HG03457 (cell line): ENCODE results near the gene RBM44.
"Not testable (repeated sequence)": the region's sequence is repeated elsewhere in the genome, so short reads cannot be mapped to it uniquely, and the experiment has no call there.

Experiments
- ATAC-seq: cut with Tn5 transposase; IDR thresholded peaks from one replicate; pipeline ENCODE4 v1.9.1; 2021; ENCODE audit warnings: moderate number of reproducible peaks; ENCODE audit not compliant: unreplicated experiment

The RBM44 gene

GRCh38 chr2:237857791-237858190 is 59.2 kb downstream of the RBM44 start:
- ATAC-seq: no peak

GRCh38 chr2:237858294-237859081 is 59.9 kb downstream of the RBM44 start:
- no peak for ATAC-seq

- no peak for ATAC-seq
These were observed 60.5 kb downstream of the RBM44 start for GRCh38 chr2:237859082-237859433.

- ATAC-seq: no peak
These were observed 61.1 kb downstream of the RBM44 start, which contains the start of gene RAMP1 for GRCh38 chr2:237859533-237860272. TSS of gene RAMP1 (plus strand) at chr2:237859623. CDS start at chr2:237859676, 53 bp downstream.

GRCh38 chr2:237860273-237860935 is 61.8 kb downstream of the RBM44 start:
- no peak for ATAC-seq

- ATAC-seq: no peak
These were observed 63.4 kb downstream of the RBM44 start for GRCh38 chr2:237861875-237862527.

- ATAC-seq: no peak
These were observed 63.9 kb downstream of the RBM44 start for GRCh38 chr2:237862528-237862895.

GRCh38 chr2:237863102-237863511 is 64.5 kb downstream of the RBM44 start:
- no peak for ATAC-seq

GRCh38 chr2:237863689-237864443 is 65.3 kb downstream of the RBM44 start:
- ATAC-seq: no peak

- no peak for ATAC-seq
These were observed 65.9 kb downstream of the RBM44 start for GRCh38 chr2:237864444-237864931.

GRCh38 chr2:237864940-237865622 is 66.5 kb downstream of the RBM44 start:
- no peak for ATAC-seq

- no peak for ATAC-seq
These were observed 67.1 kb downstream of the RBM44 start for GRCh38 chr2:237865623-237866041.

GRCh38 chr2:237866101-237866621 is 67.6 kb downstream of the RBM44 start:
- ATAC-seq: no peak

GRCh38 chr2:237867465-237867864 is 68.9 kb downstream of the RBM44 start:
- ATAC-seq: no peak

GRCh38 chr2:237868074-237868473 is 69.5 kb downstream of the RBM44 start:
- not testable (repeated sequence) for ATAC-seq

GRCh38 chr2:237868631-237869342 is 70.2 kb downstream of the RBM44 start:
- no peak for ATAC-seq

GRCh38 chr2:237869343-237870102 is 70.9 kb downstream of the RBM44 start:
- ATAC-seq: no peak

GRCh38 chr2:237870126-237870525 is 71.5 kb downstream of the RBM44 start:
- ATAC-seq: no peak
